Measurements from ENCODE around the gene KAT6B.

The KAT6B gene

DNA sequence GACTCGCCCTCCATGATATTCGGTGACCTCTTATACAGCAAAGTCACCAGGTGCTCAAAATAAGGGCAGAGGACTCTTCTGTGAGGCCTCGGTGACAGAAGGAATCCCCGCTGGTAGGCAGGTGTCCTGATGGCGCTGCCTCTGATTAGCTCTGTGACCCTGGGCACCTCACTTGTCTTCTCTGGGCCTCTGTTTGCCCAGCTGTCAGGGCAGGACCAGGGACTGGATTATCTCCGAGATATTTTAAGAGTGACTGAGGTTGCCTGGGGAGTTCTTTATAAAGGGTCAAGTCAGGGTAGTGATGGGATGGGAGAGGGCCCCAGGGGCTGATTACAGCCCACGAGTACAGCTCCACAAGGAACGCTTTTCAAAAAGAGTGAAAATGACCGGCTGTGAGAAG lies 214.2 kb downstream of the KAT6B start:
- no peak overlapping the region for H3K4me3 ChIP-seq (ENCODE audit: low read depth, low read length)
- no peak for DNase-seq (ENCODE audit: low read depth)

DNA sequence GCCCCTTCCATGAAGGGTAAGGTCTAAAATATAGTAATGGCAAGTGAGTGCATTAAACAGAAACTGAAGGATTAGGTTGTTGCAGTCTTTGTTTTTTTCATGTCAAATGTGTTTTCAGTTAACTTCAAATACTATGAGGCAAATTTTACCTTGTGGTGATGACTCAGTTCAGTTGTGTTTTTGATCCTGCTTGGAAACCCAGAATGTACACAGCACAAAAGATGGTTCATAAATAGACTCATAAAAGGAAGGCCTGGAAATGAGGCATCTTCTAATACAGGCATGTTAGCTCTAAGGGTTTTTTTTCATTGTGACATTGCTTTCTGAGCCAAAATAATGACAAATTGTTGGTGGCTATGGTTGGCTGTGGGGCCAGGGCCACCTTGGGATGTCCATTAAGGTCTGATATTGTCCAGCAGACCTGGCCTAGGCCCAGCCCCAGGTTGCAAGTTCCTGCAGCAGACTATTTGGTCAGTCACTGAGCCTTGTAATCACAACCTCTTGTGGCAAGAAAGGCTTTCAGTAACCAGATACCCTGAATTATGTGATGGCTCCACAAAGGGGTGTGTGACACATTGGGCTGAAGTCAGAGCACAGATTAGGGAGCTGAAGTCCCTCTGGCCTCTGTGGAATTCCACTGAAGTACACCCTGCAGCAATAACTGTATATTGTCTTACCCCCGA lies 216.0 kb downstream of the KAT6B start:
- no peak overlapping the region for H3K4me3 ChIP-seq (ENCODE audit: low read depth, low read length)
- no peak for DNase-seq (ENCODE audit: low read depth)
- TF ChIP-seq, protein P1, sequence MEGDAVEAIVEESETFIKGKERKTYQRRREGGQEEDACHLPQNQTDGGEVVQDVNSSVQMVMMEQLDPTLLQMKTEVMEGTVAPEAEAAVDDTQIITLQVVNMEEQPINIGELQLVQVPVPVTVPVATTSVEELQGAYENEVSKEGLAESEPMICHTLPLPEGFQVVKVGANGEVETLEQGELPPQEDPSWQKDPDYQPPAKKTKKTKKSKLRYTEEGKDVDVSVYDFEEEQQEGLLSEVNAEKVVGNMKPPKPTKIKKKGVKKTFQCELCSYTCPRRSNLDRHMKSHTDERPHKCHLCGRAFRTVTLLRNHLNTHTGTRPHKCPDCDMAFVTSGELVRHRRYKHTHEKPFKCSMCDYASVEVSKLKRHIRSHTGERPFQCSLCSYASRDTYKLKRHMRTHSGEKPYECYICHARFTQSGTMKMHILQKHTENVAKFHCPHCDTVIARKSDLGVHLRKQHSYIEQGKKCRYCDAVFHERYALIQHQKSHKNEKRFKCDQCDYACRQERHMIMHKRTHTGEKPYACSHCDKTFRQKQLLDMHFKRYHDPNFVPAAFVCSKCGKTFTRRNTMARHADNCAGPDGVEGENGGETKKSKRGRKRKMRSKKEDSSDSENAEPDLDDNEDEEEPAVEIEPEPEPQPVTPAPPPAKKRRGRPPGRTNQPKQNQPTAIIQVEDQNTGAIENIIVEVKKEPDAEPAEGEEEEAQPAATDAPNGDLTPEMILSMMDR (IDR thresholded peaks at IDR 0.05; ENCODE audit: low read depth, low read length, missing control alignments), result no peak

More for the DNA sequence above, 214.2 kb downstream of the KAT6B start:
- TF ChIP-seq, protein P1 (IDR thresholded peaks at IDR 0.05; ENCODE audit: low read depth, low read length, missing control alignments), result no peak

DNA sequence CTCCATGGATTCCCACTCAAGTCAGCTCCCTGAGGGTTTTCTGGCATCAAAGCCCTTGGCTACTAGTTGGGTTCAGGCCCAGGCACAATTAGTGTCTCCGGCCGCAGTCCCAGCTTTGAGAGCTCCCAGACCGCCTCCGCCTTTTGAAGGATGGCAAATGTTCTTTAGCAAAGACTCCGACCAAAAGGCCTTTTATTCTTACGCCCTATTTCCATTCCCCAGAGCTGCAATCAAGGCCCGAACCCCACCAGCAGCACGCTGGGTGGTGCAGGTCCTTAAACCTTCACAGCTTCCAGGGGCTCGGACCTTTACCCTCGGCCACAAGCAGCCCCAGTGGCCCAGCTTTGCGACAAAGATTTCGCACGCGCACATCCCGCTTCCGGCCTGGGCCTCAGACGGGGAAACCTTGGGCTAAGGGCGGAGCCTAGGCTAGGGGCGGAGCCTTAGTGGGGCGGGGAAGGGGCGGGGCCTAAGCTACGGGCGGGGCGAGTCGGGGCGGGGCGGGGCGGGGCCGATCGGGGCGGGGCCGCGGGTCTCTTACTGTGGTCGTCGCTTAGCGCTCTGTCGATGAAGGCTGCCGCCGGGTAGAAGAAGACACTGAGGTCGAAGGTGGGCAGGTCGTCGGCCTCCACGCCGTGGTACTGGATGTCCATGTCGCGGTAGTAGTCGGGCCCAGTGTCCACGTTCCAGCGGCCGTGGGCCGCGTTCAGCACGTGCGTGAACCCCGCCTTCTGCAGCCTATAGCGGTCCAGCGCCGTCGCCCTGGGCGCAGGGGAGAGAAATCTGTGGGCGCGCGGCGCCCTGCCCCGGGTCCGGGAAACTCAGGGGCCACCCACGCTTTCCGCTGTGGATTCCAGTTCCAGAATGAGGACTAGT lies 217.1 kb downstream of the KAT6B start:
- H3K4me3 ChIP-seq (ENCODE audit: low read depth, low read length), result peak overlapping the region; percentile 46
- TF ChIP-seq, protein P1 (IDR thresholded peaks at IDR 0.05; ENCODE audit: low read depth, low read length, missing control alignments), result no peak
- no peak for DNase-seq (ENCODE audit: low read depth)

DNA sequence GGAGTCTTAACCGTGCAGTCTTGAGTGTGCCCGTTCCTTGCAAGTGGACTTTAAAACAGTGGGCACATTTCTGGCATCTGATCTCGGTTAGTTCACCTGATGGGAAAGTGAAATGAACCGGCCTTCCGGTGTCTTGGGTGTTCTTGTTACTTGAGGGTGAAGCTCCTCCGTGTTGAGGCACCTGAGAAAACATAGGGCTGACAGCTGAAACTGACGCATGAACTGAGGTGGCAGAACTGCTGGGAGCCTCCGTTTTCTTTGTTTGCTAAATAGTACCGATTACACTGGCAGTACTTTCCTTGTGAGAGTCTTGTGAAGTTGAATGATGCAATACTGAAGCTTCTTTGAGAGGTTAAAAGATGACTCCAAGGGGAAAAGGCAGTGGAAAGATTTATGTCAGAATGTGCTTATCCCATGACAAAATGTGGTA lies 222.3 kb downstream of the KAT6B start:
- H3K4me3 ChIP-seq (ENCODE audit: low read depth, low read length), result no peak overlapping the region
- TF ChIP-seq, protein P1 (IDR thresholded peaks at IDR 0.05; ENCODE audit: low read depth, low read length, missing control alignments), result no peak
- no peak for DNase-seq (ENCODE audit: low read depth)

DNA sequence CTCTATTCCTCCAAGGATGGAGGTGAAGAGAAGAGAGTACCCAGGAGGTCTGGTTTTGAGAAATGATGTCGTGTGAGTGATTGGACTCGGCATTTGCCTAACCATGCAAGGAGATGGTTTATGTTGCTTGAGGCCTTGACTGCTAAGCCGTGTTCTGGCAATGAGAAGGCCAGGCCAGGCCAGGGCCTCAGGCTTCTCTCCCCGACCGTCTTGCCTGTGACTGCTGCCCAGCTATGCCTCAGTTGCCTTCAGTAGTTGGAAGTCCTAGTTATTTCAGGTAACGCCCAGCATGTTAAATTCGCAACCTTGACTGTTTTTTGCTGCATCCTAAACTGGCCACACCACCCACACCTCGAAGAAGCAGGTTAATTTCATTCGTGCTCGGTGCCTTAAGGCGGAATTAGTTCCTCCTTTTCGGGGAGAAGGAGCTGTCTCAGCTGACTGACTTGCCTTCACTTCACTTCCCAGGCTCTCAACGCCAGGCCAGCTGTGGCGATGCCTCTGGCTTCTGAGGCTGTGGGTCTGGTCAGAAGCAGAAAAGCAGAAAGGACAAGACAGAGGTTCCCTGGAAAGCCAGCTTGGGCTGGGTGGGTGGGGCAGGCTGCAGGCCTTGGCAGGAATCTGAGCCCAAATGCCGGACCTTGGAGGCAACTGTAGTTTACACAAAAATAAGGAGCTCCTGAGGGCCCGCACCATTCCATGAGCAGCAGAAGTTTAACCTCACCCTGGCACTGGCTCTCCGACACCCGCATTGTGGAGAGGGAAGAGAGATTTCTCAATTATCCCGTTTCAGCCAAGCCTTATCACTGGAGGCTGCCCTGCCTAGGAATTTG lies 223.1 kb downstream of the KAT6B start:
- TF ChIP-seq, protein P1 (IDR thresholded peaks at IDR 0.05; ENCODE audit: low read depth, low read length, missing control alignments), result no peak
- no peak for DNase-seq (ENCODE audit: low read depth)
- no peak overlapping the region for H3K4me3 ChIP-seq (ENCODE audit: low read depth, low read length)

DNA sequence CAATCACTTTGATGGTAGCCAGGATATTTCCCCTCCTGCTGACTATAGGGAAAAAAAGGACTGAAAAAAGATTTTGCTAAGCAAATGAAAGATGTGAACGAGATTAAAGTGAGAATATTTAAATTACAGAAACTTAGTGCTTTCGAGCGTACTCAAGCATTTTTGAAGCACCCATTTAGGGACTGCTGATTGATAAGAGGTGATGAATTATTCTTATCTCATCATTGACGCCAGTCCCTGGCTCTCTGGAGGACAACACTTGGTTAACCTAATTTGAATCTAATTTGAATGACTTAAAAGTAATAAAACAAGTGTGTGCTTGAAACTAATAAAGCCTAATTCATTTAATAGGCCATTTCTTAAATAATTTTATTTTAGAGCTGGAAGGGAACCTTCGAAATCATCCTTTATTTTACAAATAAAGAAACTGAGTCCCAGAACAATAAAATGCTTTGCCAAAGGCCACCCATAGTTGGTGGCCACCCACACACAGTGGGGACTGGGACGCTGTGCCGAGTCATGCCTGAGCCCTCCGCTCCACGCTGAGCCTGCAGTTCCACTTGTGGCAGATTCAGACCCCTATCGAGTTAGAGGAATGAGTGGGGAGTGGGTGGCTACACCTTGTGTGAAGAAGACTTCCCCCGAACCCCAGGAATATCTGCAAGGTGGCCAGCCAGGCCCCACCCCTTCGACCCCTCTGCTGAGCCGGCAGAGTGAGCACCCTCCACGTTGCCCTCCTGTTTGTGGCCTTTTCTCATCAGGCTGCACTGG lies 223.9 kb downstream of the KAT6B start:
- DNase-seq (ENCODE audit: low read depth), result no peak
- no peak overlapping the region for H3K4me3 ChIP-seq (ENCODE audit: low read depth, low read length)
- TF ChIP-seq, protein P1 (IDR thresholded peaks at IDR 0.05; ENCODE audit: low read depth, low read length, missing control alignments), result no peak

Data from GM12864 (cell line).